ENCODE measurements around the gene MND1.

MND1 gene

DNA sequence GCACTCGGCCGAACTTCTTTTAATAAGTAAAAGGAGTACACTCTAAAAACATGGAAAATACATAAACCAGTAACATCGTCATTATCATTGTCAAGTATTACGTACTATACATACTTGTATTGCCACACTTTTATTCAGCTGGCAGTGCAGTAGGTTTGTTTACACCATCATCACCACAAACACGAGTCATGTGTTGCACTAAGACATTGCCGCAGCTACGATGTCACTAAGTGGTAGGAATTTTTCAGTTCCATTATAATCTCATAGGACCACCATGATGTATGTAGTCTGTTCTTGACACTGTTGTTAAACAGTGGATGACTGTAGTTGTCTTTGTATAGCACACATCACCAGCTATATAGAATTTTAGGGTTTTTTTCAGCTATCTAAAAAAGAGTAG lies 73.6 kb downstream of the MND1 start:
- H3K4me1 ChIP-seq (ENCODE audit: control insufficient read depth in 1 of 2, insufficient read depth in 2 of 2, low read length in 2 of 2): no peaks in the 10 kb centered on the region
- no peak overlapping the region for H3K4me3 ChIP-seq (ENCODE audit: low read depth in 1 of 2, low read length in 2 of 2)
- no peaks in the 10 kb centered on the region for H3K9me3 ChIP-seq (ENCODE audit: control insufficient read depth in 1 of 2, low read length in 2 of 2)
- no peaks in the 10 kb centered on the region for H3K27me3 ChIP-seq (ENCODE audit: control insufficient read depth in 1 of 2, insufficient read depth in 2 of 2, low read length in 2 of 2)
- H3K27ac ChIP-seq (ENCODE audit: low read depth, low read length): no peak overlapping the region
- H3K9ac ChIP-seq (ENCODE audit: low read depth in 1 of 2, low read length in 2 of 2): no peak overlapping the region
- no peaks in the 10 kb centered on the region for H3K36me3 ChIP-seq (ENCODE audit: control insufficient read depth in 1 of 2, insufficient read depth in 2 of 2, low read length in 2 of 2)

DNA sequence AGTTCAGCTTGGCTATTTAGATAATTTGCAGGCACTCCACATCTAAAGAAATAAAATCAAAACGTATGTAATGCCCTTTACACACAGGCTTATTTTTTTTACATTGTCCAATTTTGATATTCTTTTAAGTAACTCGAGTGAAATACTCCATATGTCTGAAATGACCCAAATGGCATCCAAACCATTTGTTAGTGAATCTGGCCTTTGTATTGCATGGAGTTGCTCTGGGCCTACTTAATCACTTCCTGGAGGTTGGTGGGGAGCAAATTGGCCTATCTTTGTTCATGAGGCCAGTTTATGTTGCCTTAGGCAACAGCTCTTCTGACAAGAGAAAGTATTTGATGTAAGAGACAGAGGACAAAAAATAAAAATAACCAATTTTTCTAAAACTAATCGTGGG lies 74.1 kb downstream of the MND1 start:
- H3K27me3 ChIP-seq (ENCODE audit: control insufficient read depth in 1 of 2, insufficient read depth in 2 of 2, low read length in 2 of 2): no peaks in the 10 kb centered on the region
- H3K27ac ChIP-seq (ENCODE audit: low read depth, low read length): no peak overlapping the region
- H3K4me1 ChIP-seq (ENCODE audit: control insufficient read depth in 1 of 2, insufficient read depth in 2 of 2, low read length in 2 of 2): no peaks in the 10 kb centered on the region
- H3K9me3 ChIP-seq (ENCODE audit: control insufficient read depth in 1 of 2, low read length in 2 of 2): no peaks in the 10 kb centered on the region
- no peak overlapping the region for H3K4me3 ChIP-seq (ENCODE audit: low read depth in 1 of 2, low read length in 2 of 2)
- no peaks in the 10 kb centered on the region for H3K36me3 ChIP-seq (ENCODE audit: control insufficient read depth in 1 of 2, insufficient read depth in 2 of 2, low read length in 2 of 2)
- no peak overlapping the region for H3K9ac ChIP-seq (ENCODE audit: low read depth in 1 of 2, low read length in 2 of 2)

DNA sequence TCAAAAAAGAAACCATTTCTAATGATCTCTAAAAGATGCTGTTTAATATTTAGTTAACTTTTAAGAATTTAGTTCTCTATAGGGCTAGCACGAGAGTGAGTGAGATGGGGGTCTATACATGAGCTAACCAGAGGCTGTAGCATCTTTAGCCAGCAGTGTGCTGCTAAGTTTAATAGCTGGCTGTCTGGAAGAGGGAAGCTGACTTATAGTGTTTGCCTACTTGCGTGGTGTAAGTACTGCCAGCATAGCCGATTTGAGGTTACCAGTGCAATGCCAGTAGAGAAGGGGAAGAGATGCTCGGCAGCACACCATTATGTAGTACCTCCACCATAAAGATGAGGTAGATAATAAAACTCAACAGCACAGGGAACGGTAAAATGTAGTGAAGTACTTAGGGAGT lies 74.5 kb downstream of the MND1 start:
- Histone ChIP-seq H3K9me3 (ENCODE audit: control insufficient read depth in 1 of 2, low read length in 2 of 2) (no peaks in the 10 kb centered on the region), H3K27ac (ENCODE audit: low read depth, low read length) (no peak overlapping the region), H3K9ac (ENCODE audit: low read depth in 1 of 2, low read length in 2 of 2) (no peak overlapping the region), H3K4me3 (ENCODE audit: low read depth in 1 of 2, low read length in 2 of 2) (no peak overlapping the region), H3K36me3 (ENCODE audit: control insufficient read depth in 1 of 2, insufficient read depth in 2 of 2, low read length in 2 of 2) (no peaks in the 10 kb centered on the region), H3K4me1 (ENCODE audit: control insufficient read depth in 1 of 2, insufficient read depth in 2 of 2, low read length in 2 of 2) (no peaks in the 10 kb centered on the region), H3K27me3 (ENCODE audit: control insufficient read depth in 1 of 2, insufficient read depth in 2 of 2, low read length in 2 of 2) (no peaks in the 10 kb centered on the region)

DNA sequence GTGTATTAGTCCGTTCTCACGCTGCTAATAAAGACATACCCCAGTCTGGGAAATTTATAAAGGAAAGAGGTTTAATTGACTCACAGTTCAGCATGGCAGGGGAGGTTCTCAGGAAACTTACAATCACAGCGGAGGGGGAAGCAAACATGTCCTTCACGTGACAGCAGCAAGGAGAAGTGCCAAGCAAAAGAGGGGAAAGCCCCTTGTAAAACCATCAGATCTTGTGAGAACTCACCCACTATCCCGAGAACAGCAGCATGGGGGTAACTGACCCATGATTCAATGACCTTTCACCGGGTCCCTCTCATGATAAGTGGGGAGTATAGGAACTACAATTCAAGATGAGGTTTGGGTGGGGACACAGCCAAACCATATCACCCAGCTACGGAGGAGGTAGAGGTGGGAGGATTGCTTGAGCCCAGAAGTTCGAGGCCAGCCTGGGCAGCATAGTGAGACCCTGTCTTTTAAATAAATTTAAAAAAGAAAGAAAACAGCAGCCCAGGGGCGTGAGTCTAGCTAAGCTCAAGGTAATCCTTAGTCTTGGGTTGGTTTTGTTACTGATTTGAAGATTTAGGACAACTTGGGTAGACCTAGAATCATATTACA lies 75.3 kb downstream of the MND1 start:
- no peak overlapping the region for H3K9ac ChIP-seq (ENCODE audit: low read depth in 1 of 2, low read length in 2 of 2)
- no peaks in the 10 kb centered on the region for H3K36me3 ChIP-seq (ENCODE audit: control insufficient read depth in 1 of 2, insufficient read depth in 2 of 2, low read length in 2 of 2)
- H3K4me1 ChIP-seq (ENCODE audit: control insufficient read depth in 1 of 2, insufficient read depth in 2 of 2, low read length in 2 of 2): no peaks in the 10 kb centered on the region

DNA sequence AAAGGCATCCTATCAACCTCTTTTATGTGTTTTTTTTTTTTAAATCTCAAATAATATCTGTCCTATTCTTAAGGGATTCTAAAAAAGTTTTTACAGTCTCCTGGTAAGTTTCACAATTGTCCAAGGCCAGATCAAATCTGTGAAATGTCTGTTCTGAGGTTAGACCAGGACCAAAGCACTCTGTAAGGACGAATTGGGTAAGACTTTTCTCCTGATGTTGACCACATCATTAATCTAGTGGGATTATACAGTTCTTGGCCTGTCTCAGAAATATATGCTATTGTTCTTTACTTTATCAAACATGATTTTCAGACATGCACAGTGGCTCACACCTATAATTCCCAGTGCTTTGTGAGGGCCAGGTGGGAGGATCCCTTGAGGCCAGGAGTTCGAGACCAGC lies 75.9 kb downstream of the MND1 start:
- Histone ChIP-seq H3K27me3 (ENCODE audit: control insufficient read depth in 1 of 2, insufficient read depth in 2 of 2, low read length in 2 of 2) (no peaks in the 10 kb centered on the region), H3K9ac (ENCODE audit: low read depth in 1 of 2, low read length in 2 of 2) (no peak overlapping the region), H3K4me3 (ENCODE audit: low read depth in 1 of 2, low read length in 2 of 2) (no peak overlapping the region), H3K27ac (ENCODE audit: low read depth, low read length) (no peak overlapping the region), H3K4me1 (ENCODE audit: control insufficient read depth in 1 of 2, insufficient read depth in 2 of 2, low read length in 2 of 2) (no peaks in the 10 kb centered on the region), H3K9me3 (ENCODE audit: control insufficient read depth in 1 of 2, low read length in 2 of 2) (no peaks in the 10 kb centered on the region), H3K36me3 (ENCODE audit: control insufficient read depth in 1 of 2, insufficient read depth in 2 of 2, low read length in 2 of 2) (no peaks in the 10 kb centered on the region)

More for the DNA sequence above, 75.3 kb downstream of the MND1 start:
- H3K9me3 ChIP-seq (ENCODE audit: control insufficient read depth in 1 of 2, low read length in 2 of 2): no peaks in the 10 kb centered on the region
- no peaks in the 10 kb centered on the region for H3K27me3 ChIP-seq (ENCODE audit: control insufficient read depth in 1 of 2, insufficient read depth in 2 of 2, low read length in 2 of 2)
- no peak overlapping the region for H3K4me3 ChIP-seq (ENCODE audit: low read depth in 1 of 2, low read length in 2 of 2)
- no peak overlapping the region for H3K27ac ChIP-seq (ENCODE audit: low read depth, low read length)

DNA sequence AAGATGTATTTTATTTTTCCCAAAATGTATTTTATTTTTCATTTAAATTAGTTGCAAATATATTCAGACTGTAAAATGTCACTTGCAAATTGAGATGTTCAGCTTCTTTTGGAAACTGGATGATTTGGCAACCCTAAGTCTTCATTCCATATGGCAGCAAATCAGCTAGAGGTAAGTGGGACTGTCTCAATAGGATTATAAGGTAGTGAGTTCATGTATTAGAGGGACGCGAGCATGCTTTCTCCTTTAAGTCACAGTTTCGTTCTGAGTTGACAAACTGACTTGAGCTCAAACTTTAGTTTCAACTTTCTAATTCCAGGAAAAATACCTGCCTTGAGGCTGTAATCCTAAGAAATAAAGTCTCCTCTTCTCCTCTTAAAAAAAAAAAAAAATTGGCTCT lies 77.5 kb downstream of the MND1 start:
- Histone ChIP-seq H3K36me3 (ENCODE audit: control insufficient read depth in 1 of 2, insufficient read depth in 2 of 2, low read length in 2 of 2) (no peaks in the 10 kb centered on the region), H3K4me3 (ENCODE audit: low read depth in 1 of 2, low read length in 2 of 2) (no peak overlapping the region), H3K9me3 (ENCODE audit: control insufficient read depth in 1 of 2, low read length in 2 of 2) (no peaks in the 10 kb centered on the region), H3K27me3 (ENCODE audit: control insufficient read depth in 1 of 2, insufficient read depth in 2 of 2, low read length in 2 of 2) (no peaks in the 10 kb centered on the region), H3K27ac (ENCODE audit: low read depth, low read length) (no peak overlapping the region), H3K4me1 (ENCODE audit: control insufficient read depth in 1 of 2, insufficient read depth in 2 of 2, low read length in 2 of 2) (no peaks in the 10 kb centered on the region), H3K9ac (ENCODE audit: low read depth in 1 of 2, low read length in 2 of 2) (no peak overlapping the region)

DNA sequence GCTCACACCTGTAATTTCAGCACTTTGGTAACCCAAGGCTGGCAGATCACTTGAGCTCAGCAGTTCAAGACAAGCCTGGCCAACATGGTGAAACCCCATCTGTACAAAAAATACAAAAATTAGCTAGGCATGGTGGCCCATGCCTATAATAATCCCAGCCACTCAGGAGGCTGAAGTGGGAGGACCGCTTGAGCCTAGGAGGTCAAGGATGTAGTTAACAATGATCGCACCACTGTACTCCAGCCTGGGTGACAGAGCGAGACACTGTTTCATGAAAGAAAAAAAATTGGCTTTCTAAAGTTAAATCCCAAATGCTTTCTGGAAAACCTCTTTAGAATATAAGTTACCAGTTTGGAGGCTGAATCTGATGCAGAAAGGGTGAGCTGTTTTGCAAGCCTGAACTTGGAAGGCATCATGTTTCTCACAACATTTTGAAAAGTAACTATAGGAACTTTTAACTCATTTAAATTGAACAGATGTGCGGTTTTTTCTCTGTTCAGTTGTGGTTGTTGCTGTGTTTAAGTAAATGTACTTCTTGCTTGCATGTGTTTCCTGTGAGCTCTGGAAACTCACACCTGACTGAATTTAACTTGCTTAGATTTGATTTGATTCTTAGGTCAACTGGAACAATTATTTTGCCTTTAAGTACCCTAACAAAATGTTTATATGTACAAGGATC lies 81.9 kb downstream of the MND1 start:
- Histone ChIP-seq H3K4me1 (ENCODE audit: control insufficient read depth in 1 of 2, insufficient read depth in 2 of 2, low read length in 2 of 2) (no peaks in the 10 kb centered on the region), H3K9ac (ENCODE audit: low read depth in 1 of 2, low read length in 2 of 2) (no peak overlapping the region), H3K27ac (ENCODE audit: low read depth, low read length) (no peak overlapping the region), H3K27me3 (ENCODE audit: control insufficient read depth in 1 of 2, insufficient read depth in 2 of 2, low read length in 2 of 2) (no peaks in the 10 kb centered on the region), H3K36me3 (ENCODE audit: control insufficient read depth in 1 of 2, insufficient read depth in 2 of 2, low read length in 2 of 2) (no peaks in the 10 kb centered on the region), H3K4me3 (ENCODE audit: low read depth in 1 of 2, low read length in 2 of 2) (no peak overlapping the region), H3K9me3 (ENCODE audit: control insufficient read depth in 1 of 2, low read length in 2 of 2) (no peaks in the 10 kb centered on the region)

DNA sequence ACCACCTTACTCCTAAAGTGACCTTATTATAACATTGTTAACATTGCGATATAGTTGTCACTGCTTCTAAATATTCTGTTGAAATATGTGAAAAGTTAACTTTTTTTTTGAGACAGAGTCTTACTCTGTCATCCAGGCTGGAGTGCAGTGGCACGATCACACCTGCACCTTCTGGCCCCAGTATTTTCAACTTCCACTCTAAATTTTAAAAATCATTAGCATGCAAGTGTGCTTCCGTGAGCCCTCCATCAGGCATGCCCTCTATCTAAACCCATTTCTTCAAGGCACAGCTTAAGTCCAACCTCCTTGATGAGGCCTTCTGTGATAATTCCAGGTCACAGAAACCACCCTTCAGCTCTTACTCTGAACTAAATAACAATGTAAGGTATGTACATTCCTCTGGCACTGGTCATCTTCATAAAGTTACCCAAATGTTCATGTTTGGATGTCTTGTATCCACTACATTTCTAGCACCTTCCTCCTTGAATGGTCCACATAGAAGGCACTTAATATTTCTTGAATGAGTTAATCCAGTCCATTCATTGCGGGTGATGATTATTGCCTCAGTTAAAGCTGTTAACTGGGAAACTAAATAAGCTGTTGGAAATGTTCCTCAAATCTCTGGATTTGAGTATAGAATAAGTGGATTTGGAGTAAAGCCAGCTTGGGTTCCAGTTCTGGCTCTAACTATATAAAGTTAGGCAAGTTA lies 83.0 kb downstream of the MND1 start:
- Histone ChIP-seq H3K4me3 (ENCODE audit: low read depth in 1 of 2, low read length in 2 of 2) (no peak overlapping the region), H3K4me1 (ENCODE audit: control insufficient read depth in 1 of 2, insufficient read depth in 2 of 2, low read length in 2 of 2) (no peaks in the 10 kb centered on the region), H3K36me3 (ENCODE audit: control insufficient read depth in 1 of 2, insufficient read depth in 2 of 2, low read length in 2 of 2) (no peaks in the 10 kb centered on the region), H3K9me3 (ENCODE audit: control insufficient read depth in 1 of 2, low read length in 2 of 2) (no peaks in the 10 kb centered on the region), H3K9ac (ENCODE audit: low read depth in 1 of 2, low read length in 2 of 2) (no peak overlapping the region), H3K27me3 (ENCODE audit: control insufficient read depth in 1 of 2, insufficient read depth in 2 of 2, low read length in 2 of 2) (no peaks in the 10 kb centered on the region), H3K27ac (ENCODE audit: low read depth, low read length) (no peak overlapping the region)

DNA sequence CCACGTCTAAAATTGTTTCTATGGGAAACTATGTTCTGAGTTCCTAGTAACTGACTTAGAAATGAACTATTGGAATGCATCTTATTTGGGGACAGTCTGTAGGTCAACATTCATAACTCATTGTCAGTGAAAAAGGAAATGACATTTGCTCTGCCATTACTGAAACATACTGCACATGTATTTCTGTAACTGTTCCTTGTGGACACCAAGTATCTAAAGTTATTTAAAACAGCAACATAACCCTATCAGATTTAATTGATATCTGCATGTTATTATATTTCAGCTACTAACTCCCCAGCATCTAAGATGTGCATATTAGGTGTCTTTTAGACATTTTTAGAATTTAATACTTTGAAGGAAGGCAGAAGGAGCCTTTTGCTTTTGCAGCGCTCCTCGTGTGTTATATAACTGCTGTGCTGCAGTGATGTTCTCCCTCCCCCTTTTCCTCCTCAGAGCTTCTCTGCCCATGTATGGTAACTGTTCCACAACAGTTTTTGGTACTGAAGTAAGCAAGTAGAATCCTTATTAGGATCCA lies 84.5 kb downstream of the MND1 start:
- H3K9ac ChIP-seq (ENCODE audit: low read depth in 1 of 2, low read length in 2 of 2): no peak overlapping the region
- H3K4me3 ChIP-seq (ENCODE audit: low read depth in 1 of 2, low read length in 2 of 2): no peak overlapping the region
- no peak overlapping the region for H3K27ac ChIP-seq (ENCODE audit: low read depth, low read length)
- no peaks in the 10 kb centered on the region for H3K36me3 ChIP-seq (ENCODE audit: control insufficient read depth in 1 of 2, insufficient read depth in 2 of 2, low read length in 2 of 2)
- H3K9me3 ChIP-seq (ENCODE audit: control insufficient read depth in 1 of 2, low read length in 2 of 2): no peaks in the 10 kb centered on the region
- H3K27me3 ChIP-seq (ENCODE audit: control insufficient read depth in 1 of 2, insufficient read depth in 2 of 2, low read length in 2 of 2): no peaks in the 10 kb centered on the region
- H3K4me1 ChIP-seq (ENCODE audit: control insufficient read depth in 1 of 2, insufficient read depth in 2 of 2, low read length in 2 of 2): peaks cover 6 to 9% of the 10 kb centered on the region in 2 donors

DNA sequence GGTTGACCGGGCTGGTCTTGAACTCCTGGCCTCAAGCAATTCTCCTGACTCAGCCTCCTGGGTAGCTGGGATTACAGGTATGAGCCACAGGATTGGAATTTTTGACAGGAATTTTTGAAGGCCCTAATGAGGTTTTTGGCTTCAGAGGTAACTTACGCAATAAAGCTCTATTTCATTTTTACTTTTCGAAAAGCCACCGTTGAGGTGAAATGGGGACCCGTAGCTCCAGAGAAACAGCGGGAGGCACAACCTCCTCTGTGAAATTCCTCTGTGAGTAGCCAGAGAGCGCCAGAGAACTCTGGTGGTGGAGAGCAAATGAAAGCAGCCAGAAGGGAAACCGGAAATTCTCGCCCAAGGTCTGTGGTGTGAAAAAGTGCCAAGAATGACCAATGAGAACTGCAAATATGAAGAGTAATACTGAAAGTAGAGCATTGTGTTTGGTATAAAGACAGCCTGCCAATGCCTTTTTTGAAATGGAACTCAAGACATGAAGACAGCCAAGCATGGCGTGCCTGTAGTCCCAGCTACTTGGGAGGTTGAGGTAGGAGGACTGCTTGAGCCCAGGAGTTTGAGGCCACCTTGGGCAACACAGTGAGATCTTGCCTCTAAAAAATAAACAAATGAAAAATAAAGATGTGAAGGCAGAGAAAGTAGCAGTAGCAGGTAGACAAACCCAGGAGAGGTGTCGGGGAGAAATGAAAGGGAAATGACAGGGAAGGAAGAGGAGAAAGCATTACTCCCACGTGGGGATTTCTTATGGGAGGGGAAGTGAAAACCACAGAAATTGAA lies 88.7 kb downstream of the MND1 start:
- H3K27ac ChIP-seq (ENCODE audit: low read depth, low read length): no peak overlapping the region
- H3K9me3 ChIP-seq (ENCODE audit: control insufficient read depth in 1 of 2, low read length in 2 of 2): no peaks in the 10 kb centered on the region
- no peaks in the 10 kb centered on the region for H3K27me3 ChIP-seq (ENCODE audit: control insufficient read depth in 1 of 2, insufficient read depth in 2 of 2, low read length in 2 of 2)
- peaks cover 6 to 10% of the 10 kb centered on the region in 2 donors for H3K4me1 ChIP-seq (ENCODE audit: control insufficient read depth in 1 of 2, insufficient read depth in 2 of 2, low read length in 2 of 2)
- H3K9ac ChIP-seq (ENCODE audit: low read depth in 1 of 2, low read length in 2 of 2): no peak overlapping the region
- H3K36me3 ChIP-seq (ENCODE audit: control insufficient read depth in 1 of 2, insufficient read depth in 2 of 2, low read length in 2 of 2): no peaks in the 10 kb centered on the region
- H3K4me3 ChIP-seq (ENCODE audit: low read depth in 1 of 2, low read length in 2 of 2): peak overlapping the region; percentile 19 to 45
